Activated B cell treated with CpG ODN at 0.5 μM for 24 hours (primary cell): ENCODE results near the gene MGME1. TPM values are rescaled to one million over a fixed set of nuclear protein-coding genes. Genes with fewer than 3 reads are reported as not detected.

Source experiments
- ATAC-seq: fragments of 200-7000 bp; cut with Tn5 transposase; one replicate; pipeline ENCODE4 v1.10.0; 2021; ENCODE audit warnings: low read depth, mild to moderate bottlenecking, moderate library complexity
- CTCF ChIA-PET: fragments of 350-600 bp; sonication (Branson Sonifier 250); formaldehyde crosslinking; loops from one replicate; lab custom pipeline; 2021; ENCODE audit warnings: antibody characterized with exemption; lab: Charles Lee
- POLR2A ChIA-PET: fragments of 350-600 bp; sonication (Branson Sonifier 250); formaldehyde crosslinking; loops from one replicate; lab custom pipeline; 2021; ENCODE audit warnings: antibody characterized with exemption; lab: Charles Lee
- DNase-seq: peaks from one replicate; pipeline ENCODE4 v3.0.0; 2022
- H3K27ac Mint-ChIP-seq: one replicate; pipeline ENCODE4 v1.8.0; 2020; ENCODE audit warnings: mixed read lengths
- H3K27me3 Mint-ChIP-seq: one replicate; pipeline ENCODE4 v1.8.0; 2021; ENCODE audit warnings: mixed read lengths
- H3K36me3 Mint-ChIP-seq: one replicate; pipeline ENCODE4 v1.8.0; 2021; ENCODE audit warnings: low read depth, mixed read lengths
- H3K4me1 Mint-ChIP-seq: one replicate; pipeline ENCODE4 v1.8.0; 2021; ENCODE audit warnings: mixed read lengths
- H3K4me3 Mint-ChIP-seq: one replicate; pipeline ENCODE4 v1.8.0; 2020; ENCODE audit warnings: mild to moderate bottlenecking, mixed read lengths
- H3K9me3 Mint-ChIP-seq: one replicate; pipeline ENCODE4 v1.8.0; 2020; ENCODE audit warnings: mixed read lengths
- intact Hi-C: fragments of 100-400 bp; cut with micrococcal nuclease; formaldehyde crosslinking; loops from one replicate; pipeline ENCODE4 v1.15.1; 2024
- total RNA-seq: library from RNA; stranded (reverse); gene quantifications from 2 replicates; pipeline ENCODE4 v1.2.3, GENCODE V29; 2022
- TF ChIP-seq, protein P1 (sequence below): fragments of 200-600 bp; IDR thresholded peaks from one replicate; pipeline ENCODE4 v1.8.0; 2022; ENCODE audit warnings: antibody characterized with exemption, mild to moderate bottlenecking

The MGME1 gene
- total RNA-seq, 1 donor from 2014 or later = 19.0 TPM

DNA sequence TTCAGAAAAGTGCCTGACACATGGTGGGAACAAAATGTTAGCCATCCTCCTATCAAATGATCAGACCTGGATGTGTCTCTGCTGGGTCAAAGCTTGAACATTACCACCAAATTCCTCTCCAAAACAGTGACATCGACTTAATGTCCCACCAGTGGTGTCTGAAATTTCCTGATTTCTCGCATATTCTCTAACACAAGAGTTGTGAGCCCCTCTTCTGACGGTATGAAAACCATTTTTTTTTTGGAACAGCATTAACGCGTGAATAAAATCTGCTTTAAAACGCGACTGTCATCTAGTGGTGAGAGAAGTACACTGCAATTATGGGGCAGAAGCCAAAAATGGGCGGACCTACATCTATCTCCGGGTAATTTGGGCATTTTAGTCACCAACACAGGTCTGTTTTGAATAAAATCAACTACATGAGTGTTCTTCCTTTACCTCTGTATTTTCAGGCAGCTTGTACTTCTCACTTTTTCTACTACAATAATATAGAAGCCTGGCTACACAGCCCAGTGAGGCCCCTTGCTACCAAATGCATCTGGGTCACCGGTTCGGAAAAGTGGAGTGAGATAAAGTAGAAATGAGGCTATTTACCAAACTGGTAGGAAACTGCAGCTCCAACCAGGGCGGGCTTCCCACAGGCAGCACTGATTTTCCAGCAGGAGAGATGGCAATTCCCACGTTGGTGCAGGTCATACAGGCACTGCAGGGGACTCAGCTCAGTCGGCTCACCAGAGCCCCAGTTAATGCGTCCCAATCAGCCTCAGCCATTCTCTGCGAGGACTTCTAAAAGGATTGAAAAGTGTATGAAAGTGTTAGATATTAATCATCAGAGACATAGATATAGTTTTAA is 27.4 kb downstream of the MGME1 start:
- TF ChIP-seq, protein P1, sequence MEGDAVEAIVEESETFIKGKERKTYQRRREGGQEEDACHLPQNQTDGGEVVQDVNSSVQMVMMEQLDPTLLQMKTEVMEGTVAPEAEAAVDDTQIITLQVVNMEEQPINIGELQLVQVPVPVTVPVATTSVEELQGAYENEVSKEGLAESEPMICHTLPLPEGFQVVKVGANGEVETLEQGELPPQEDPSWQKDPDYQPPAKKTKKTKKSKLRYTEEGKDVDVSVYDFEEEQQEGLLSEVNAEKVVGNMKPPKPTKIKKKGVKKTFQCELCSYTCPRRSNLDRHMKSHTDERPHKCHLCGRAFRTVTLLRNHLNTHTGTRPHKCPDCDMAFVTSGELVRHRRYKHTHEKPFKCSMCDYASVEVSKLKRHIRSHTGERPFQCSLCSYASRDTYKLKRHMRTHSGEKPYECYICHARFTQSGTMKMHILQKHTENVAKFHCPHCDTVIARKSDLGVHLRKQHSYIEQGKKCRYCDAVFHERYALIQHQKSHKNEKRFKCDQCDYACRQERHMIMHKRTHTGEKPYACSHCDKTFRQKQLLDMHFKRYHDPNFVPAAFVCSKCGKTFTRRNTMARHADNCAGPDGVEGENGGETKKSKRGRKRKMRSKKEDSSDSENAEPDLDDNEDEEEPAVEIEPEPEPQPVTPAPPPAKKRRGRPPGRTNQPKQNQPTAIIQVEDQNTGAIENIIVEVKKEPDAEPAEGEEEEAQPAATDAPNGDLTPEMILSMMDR = peak; percentile 89
- Mint-ChIP-seq H3K4me3 (no peak overlapping the region), H3K27ac (peak overlapping the region; percentile 20), H3K36me3 (no peaks in the 10 kb centered on the region), H3K4me1 (peaks cover 29% of the 10 kb centered on the region), H3K9me3 (no peaks in the 10 kb centered on the region), H3K27me3 (no peaks in the 10 kb centered on the region)
- CTCF ChIA-PET = interaction anchor here (0.7 to 4.0 kb wide), 19 partner anchors 9 to 1652 kb away, joined by 3 to 30 read pairs (median 4); partner anchors contain the start of genes MGME1, RRBP1 and SNX5
- DNase-seq (no peak), ATAC-seq (peak; percentile 91)
- intact Hi-C loops = loop anchor here (1.0 to 5.0 kb wide), 11 partner anchors 28 to 491 kb away; partner anchors contain the start of genes DSTN, KAT14, PET117 and SNX5
- POLR2A ChIA-PET = interaction anchor here (1.2 to 1.8 kb wide), 2 partner anchors 28 to 30 kb away, joined by 3 to 7 read pairs; partner anchors contain the start of genes MGME1 and SNX5

DNA sequence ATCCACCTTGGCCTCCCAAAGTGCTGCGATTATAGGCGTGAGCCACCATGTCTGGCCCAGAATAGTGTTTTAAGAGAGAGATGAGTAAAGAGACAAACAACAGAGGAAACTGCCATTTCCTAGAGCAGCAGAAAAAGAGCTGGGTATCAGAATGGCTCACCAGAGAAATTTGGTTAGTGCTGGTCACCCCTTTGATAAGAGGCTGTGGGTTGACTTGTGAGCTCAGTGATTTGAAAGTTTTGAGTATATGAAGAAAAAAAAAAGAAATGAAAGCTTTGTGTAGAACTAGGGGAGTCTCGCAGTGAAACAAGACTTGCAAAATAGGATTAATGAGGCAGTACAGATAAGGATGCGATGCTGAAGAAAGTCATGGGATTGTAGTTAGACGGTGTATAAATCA is 29.6 kb downstream of the MGME1 start:
- Mint-ChIP-seq H3K36me3 (no peaks in the 10 kb centered on the region), H3K9me3 (no peaks in the 10 kb centered on the region), H3K4me3 (no peak overlapping the region), H3K27ac (peak overlapping the region; percentile 3), H3K27me3 (no peaks in the 10 kb centered on the region), H3K4me1 (peaks cover 23% of the 10 kb centered on the region)
- ChIA-PET POLR2A (interaction anchor here (0.5 to 1.1 kb wide), 3 partner anchors 9 to 428 kb away, joined by 3 to 4 read pairs (median 3); partner anchors contain the start of gene DSTN), CTCF (interaction anchor here (0.6 to 4.0 kb wide), 5 partner anchors 15 to 493 kb away, joined by 3 to 30 read pairs (median 3); partner anchors contain the start of gene RRBP1)
- DNase-seq (no peak), ATAC-seq (no peak)
- TF ChIP-seq, protein P1 = no peak
- intact Hi-C loops = loop anchor here (5.0 kb wide), 1 partner anchor 41 kb away; no protein-coding TSS in a partner anchor

DNA sequence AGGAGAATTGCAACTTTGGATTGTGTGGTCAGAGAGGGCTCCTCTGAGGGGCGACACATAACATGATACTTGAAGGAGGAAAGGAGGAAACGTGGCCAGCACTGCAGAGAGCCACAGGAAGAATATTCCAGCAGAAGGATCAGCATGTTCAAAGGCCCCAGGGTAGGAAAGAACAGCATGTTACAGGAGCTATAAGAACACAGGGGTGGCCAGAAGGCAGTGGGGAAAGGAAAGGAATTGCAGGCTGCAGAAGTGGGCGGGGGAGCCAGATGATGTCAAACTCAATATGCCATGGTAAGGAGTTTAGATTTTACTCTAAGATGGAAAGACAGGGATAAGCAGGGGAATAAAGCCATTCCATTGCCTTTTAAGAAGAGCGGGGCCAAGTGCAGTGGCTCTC is 30.7 kb downstream of the MGME1 start:
- Mint-ChIP-seq H3K27me3 (no peaks in the 10 kb centered on the region), H3K4me1 (peaks cover 35% of the 10 kb centered on the region), H3K9me3 (no peaks in the 10 kb centered on the region), H3K4me3 (no peak overlapping the region), H3K27ac (no peak overlapping the region), H3K36me3 (no peaks in the 10 kb centered on the region)
- ChIA-PET POLR2A (interaction anchor here (0.7 kb wide), 1 partner anchor 30 kb away, joined by 3 read pairs; no protein-coding TSS in a partner anchor), CTCF (interaction anchor here (1.1 kb wide), 1 partner anchor 21 kb away, joined by 3 read pairs; no protein-coding TSS in a partner anchor)
- ATAC-seq = no peak
- DNase-seq = no peak
- intact Hi-C loops = loop anchor here (5.0 kb wide), 1 partner anchor 42 kb away; no protein-coding TSS in a partner anchor
- TF ChIP-seq, protein P1 = no peak

DNA sequence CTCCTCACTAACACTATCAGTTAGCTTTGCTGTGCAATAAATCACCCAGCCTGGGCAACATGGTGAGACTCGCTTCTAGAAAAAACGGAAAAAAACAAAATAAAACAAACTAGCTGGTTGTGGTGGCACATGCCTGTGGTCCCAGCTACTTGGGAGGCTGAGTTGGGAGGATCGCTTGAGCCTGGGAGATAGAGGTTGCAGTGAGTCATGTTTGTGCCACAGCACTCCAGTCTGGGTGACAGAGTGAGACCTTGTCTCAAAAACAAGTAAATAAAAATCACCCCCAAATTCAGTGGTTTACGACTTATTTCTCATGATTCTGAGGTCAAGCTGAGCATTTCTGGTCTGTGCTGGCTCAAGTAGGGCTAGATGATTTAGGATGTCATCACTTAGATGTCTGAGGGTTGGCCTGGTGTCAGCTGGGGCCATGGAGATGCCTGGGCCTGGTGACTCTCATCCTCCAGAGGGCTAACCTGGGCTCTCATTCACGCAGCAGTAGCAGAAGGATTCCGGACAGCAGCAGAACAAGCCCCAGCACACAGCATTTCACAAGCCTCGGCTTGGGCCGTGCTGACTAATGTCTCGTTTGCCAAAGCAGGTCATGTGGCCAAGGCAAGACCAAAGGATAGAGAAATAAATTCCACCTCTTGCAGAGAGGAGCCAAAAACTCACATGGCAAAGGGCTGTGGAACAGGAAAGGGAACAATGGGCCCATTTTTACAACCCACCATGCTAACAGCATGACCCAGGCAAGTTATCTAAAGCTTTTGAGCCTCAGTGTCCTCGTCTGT is 32.5 kb downstream of the MGME1 start:
- TF ChIP-seq, protein P1 = no peak
- no peak overlapping the region for H3K4me3 Mint-ChIP-seq
- H3K9me3 Mint-ChIP-seq = no peaks in the 10 kb centered on the region
- ChIA-PET POLR2A (no interaction called here), CTCF (interaction anchor here (1.0 kb wide), 1 partner anchor 406 kb away, joined by 3 read pairs; no protein-coding TSS in a partner anchor)
- DNase-seq = no peak
- H3K4me1 Mint-ChIP-seq = peaks cover 44% of the 10 kb centered on the region
- no peak for ATAC-seq
- H3K27me3 Mint-ChIP-seq = no peaks in the 10 kb centered on the region
- no peak overlapping the region for H3K27ac Mint-ChIP-seq
- no peaks in the 10 kb centered on the region for H3K36me3 Mint-ChIP-seq
- intact Hi-C loops = no loop called here
